Activated T-cell treated with anti-CD3 and anti-CD28 coated beads for 1 hour (primary cell): ENCODE measurements around the gene TDRD12.
"Not testable (repeated sequence)": the region's sequence is repeated elsewhere in the genome, so short reads cannot be mapped to it uniquely, and the experiment has no call there.

ENCODE experiments used
- DNase-seq: peaks from one replicate; pipeline ENCODE4 v3.0.0-alpha.2; 2020; ENCODE audit warnings: low read depth

The TDRD12 gene

DNA sequence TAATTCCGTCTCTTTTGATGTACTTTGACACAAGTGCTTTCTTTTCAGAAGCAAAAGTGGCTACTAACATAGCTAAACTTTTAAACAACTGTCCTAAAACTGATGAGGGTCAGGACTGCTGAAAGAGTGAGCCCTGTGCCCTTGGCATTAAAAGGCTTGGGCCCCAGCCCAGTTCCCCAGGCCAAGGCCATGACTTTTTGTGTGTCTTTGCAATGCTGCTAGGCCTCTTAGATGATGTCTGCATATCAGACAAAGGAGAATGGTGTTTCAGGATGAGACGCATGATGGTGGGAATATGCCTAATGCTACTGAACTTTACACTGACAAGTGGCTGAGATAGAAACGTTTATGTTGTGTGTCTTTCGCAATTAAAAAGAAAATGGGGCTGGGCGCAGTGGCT, 112.0 kb downstream of the TDRD12 start:
- DNase-seq = no peak

DNA sequence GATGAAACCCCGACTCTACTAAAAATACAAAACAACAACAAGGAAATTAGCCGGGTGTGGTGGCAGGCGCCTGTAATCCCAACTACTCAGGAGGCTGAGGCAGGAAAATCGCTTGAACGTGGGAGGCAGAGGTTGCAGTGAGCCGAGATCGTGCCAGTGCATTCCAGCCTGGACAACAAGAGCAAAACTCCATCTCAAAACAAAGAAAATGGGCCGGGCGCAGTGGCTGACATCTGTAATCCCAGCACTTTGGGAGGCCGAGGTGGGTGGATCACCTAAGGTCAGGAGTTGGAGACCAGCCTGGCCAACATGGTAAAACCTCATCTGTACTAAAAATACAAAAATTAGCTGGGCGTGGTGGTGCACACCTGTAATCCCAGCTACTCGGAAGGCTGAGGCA, 112.5 kb downstream of the TDRD12 start:
- DNase-seq = not testable (repeated sequence)

DNA sequence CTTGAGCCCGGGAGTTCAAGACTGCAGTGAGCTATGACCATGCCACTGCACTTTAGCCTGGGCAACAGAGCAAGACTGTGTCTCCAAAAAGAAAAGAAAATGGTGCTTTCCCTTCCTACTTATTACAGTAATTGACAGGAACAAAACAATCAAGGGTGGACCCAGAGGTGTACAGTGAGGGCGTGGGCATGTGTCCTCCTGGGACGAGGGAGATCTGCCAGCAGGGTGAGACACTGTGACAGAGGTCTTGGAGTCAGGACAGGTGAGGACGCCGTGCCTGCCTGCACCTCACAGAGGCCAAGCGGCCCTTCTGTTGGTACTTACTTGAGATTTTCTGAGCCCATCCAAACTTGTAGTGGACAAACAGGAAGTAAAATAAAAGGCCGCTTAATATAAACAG, 113.3 kb downstream of the TDRD12 start:
- DNase-seq = not testable (repeated sequence)

DNA sequence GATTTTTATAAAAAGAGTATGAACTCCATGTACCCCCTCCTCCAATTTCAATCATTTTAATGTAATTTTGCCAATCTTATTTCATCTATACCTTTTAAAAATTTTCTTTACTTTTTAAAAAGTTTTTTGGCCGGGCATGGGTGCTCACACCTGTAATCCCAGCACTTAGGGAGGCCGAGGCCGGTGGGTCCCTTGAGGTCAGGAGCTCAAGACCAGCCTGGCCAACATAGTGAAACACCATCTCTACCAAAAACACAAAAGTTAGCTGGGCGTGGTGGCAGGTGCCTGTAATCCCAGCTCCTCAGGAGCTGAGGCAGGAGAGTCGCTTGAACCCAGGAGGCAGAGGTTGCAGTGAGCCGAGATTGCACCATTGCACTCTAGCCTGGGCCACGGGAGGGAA, 113.8 kb downstream of the TDRD12 start:
- not testable (repeated sequence) for DNase-seq

DNA sequence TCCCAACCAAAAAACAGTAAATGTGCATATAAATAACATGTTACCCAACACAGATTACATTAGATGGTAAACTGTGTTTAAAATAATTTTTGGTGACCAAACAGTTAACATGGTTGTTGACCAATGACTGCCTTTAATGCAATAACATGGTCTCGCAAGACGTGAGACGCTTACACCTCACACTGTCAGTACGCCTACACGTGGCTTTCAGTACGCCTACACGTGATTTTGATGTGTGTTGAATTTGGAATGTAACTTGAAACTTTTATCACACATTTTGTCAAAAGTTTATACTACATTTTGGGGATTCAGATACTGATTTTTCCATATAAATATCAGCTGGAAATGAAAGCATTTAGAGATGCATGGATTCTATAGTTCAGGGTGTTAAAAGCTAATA, 118.0 kb downstream of the TDRD12 start:
- no peak for DNase-seq

DNA sequence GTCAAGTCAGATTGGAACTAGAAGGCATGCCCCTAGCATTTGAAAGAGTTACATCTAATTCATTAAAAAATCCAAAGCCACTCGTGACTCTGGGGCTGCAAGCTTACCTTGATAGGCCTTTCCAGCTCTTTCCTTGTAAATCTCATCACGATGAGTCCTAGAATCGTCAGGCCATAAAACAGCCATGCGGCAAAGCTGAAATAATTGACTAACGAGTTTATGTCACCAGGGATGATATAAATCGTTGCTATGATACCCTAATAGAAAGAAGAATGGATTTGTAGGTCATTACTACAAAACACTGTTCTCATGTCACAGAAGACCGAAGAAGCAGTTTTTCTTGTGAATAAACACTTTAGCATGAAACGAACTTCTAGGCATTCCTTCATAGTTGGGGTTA, 122.5 kb downstream of the TDRD12 start:
- no peak for DNase-seq

DNA sequence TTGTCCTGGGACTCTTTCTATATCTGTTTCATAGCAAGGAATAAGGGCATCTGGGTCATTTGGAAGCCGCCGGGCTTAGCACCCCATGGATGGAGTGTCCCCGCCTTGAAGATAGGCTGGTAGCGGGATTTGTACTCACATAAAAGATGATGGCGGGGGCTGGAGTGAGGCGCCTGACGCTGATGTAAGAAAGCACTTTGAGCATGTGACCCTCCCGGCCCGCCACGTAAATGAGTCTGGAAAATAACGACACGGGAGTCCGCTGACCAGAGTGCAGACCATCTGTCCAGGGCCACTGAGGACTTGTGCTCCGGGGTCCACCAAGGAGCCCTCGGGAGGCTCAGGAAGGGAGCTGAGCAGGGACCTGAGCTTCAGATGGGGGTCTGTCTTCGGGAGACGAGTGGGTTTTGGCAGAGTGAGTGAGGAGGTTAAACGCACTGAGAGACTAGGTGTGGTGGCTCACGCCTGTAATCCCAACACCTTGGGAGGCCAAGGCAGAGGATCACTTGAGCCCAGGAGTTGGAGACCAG, 124.2 kb downstream of the TDRD12 start:
- DNase-seq = no peak

DNA sequence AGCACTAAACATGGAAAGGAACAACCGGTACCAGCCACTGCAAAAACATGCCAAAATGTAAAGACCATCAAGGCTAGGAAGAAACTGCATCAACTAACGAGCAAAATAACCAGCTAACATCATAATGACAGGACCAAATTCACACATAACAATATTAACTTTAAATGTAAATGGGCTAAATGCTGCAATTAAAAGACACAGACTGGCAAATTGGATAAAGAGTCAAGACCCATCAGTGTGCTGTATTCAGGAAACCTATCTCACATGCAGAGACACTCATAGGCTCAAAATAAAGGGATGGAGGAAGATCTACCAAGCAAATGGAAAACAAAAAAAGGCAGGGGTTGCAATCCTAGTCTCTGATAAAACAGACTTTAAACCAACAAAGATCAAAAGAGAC, 128.5 kb downstream of the TDRD12 start:
- not testable (repeated sequence) for DNase-seq

DNA sequence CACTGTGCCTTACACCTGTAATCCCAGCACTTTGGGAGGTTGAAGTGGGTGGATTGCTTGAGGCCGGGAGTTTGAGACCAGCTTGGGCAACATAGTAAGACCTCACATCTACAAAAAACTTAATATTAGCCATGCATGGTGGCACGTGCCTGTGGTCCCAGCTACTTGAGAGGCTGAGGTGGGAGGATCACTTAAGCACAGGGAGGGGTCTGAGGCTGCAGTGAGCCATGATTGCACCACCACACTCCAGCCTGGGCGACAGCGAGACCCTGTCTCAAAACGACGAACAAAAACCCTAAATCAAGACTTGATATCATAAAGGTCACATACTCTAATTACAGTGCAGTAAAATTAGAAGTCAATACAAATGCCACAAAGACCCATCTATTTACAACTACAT, 132.6 kb downstream of the TDRD12 start:
- no peak for DNase-seq

DNA sequence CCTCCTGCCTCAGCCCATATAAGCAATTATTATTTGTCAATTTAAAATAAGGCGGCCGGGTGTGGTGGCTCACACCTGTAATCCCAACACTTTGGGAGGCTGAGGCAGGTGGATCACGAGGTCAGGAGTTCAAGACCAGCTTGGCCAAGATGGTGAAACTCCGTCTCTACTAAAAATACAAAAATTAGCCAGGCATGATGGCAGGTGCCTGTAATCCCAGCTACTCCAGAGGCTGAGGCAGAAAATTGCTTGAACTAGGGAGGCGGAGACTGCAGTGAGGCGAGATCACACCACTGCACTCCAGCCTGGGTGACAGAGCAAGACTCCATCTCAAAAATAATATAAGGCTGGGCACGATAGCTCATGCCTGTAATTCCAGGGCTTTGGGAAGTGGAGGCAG, 137.3 kb downstream of the TDRD12 start:
- DNase-seq = not testable (repeated sequence)

DNA sequence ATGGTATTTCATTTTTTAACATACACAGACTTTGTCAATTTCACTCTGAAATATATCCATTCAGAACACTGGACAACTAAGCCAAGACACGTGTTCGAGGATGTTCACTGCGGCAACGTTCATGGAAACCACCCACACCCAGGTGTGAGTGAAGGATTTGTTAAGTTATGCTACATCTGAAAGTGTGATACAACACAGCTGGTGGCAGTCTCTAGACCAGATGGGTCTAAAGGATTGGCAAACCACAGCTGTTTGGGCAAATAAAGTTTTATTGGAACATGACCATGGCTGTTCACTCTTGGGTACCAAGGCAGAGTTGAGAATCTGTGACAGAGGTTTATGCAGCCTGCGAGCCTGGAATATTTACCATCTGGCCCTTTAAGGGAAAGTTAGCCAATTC, 138.0 kb downstream of the TDRD12 start:
- no peak for DNase-seq

DNA sequence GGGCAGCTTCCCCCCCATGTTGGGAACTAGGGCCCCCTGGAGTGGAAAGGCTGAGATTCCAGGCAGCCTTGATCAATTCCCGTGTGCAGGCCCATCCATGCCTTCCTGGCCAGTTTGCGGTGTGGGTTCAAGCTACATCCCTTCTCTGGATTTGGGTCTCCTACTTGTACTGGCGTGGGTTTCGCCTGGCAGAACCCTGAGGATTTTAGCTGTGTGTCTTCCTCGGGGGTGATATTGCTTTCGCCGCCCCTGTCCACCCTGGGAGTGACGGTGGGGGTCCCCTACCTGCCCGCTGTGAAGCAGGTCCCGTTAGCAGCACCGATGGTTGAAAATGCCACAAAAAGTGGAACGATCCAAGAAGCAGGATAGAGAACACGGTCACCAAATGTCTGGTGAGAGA, 138.6 kb downstream of the TDRD12 start:
- DNase-seq = no peak

DNA sequence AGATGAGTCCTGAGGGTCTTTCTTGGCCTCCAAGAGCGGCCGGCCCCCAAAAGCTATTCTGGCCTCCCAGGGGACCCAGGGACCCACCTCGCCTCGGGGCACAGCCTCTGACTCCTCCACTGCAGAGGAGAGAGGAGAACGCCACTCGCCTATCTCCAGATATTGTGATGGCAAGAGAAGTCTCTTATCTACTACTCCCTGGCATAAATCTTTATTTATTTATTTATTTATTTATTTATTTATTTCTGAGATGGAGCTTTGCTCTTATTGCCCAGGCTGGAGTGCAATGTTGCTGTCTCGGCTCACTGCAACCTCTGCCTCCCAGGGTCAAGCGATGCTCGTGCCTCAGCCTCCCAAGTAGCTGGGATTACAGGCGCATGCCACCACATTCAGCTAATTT, 139.0 kb downstream of the TDRD12 start:
- no peak for DNase-seq

DNA sequence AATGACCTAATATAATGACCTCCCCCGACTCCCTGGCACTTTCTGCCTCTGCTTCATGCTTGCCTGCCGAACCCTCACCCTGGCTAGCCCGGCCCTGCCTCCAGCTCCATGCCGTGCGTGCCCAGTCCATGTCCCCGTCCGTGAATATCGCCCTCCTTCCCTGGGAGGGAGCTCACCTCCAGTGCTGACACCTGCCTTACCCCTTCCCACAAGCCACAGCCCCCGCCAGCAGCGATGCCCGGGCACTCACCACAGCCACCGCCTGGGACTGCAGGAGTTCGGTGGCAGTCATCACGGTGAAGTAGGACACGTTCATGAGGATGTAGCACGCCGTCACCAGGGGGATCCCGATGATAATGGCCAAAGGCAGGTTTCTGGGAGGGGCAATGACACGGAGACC, 140.0 kb downstream of the TDRD12 start:
- no peak for DNase-seq

DNA sequence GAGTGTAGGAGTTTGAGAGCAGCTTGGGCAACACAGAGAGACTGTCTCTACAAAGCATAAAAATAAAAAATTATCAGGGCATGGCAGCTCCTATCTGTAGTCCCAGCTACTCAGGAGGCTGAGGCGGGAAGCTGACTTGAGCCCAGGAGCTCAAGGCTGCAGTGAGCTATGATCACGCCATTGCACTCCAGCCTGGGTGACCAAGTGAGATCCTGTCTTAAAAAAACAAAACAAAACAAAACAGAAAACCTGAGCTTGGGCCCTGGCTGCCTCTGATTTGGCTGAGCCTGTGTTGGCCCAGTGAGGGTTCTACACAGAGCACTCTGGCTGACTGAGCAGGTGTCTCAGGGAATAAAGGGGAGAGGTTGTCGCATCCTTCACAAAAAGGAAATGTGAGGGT, 142.0 kb downstream of the TDRD12 start:
- DNase-seq = no peak

DNA sequence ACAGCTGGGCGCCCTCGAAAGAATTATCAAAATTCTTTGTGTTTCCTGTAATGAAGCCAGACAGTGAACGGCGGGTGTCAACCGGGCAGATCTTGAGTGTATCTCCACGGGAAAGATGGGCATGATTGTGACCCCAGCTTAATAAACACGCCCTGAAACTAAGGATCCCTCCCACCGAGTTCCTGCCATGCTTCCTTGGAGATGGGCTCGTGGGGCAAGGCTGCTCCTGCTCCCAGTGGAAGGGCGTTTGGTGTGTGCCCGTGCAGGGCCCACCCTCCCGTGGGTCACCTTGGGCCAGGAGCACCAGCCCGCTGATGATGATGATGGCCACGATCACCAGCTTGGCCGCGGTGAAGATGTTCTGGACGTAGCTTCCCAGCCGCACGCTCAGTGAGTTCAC, 142.6 kb downstream of the TDRD12 start:
- no peak for DNase-seq

DNA sequence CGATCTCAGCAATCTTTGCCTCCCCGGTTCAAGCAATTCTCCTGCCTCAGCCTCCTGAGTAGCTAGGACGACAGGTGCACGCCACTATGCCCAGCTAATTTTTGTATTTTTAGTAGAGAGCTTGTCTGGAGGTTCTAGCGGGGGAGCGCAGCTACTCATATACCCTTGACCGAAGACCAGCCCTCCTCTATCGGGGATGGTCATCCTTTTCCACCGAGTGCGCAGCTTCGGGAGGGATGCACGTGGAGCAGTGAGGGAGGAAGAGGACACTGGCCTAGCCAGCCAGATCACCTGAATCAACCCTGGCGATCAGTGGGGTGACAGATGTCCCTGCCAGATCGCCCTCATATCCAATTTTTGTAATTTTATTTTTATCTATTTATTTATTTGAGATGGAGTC, 143.2 kb downstream of the TDRD12 start:
- DNase-seq = no peak

DNA sequence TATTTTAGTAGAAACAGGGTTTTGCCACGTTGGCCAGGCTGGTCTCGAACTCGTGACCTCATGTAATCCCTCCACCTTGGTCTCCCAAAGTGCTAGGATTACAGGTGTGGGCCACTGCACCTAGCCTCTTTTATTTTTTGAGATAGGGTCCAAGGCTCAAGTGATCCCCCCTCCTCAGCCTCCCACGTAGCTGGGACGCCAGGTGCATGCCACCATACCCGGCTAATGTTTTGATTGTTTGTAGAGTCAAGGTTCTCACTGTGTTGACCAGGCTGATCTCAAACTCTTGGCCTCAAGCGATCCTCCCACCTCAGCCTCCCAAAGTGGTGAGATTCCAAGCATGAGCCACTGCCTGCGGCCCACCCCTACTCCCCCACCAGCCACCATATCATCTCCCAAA, 143.7 kb downstream of the TDRD12 start:
- no peak for DNase-seq

DNA sequence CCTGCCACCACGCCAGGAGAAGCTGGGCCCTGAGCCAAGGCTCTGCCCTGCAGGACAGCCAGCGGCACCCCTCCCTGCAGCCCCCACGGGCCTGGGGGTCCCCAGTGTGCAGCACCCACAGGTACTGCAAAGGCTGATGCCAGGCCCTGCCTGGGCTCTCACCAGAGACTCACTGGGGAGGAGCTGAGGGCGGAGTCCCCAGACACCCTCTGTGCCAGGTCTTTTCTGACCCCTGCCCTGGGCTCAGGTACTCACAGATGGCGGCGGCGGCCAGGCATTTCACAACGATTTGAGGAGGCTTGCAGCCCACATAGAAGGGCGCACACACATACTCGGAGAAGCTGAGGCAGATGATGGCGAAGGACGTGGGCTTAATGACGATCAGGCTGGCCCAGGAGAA, 144.3 kb downstream of the TDRD12 start:
- no peak for DNase-seq

DNA sequence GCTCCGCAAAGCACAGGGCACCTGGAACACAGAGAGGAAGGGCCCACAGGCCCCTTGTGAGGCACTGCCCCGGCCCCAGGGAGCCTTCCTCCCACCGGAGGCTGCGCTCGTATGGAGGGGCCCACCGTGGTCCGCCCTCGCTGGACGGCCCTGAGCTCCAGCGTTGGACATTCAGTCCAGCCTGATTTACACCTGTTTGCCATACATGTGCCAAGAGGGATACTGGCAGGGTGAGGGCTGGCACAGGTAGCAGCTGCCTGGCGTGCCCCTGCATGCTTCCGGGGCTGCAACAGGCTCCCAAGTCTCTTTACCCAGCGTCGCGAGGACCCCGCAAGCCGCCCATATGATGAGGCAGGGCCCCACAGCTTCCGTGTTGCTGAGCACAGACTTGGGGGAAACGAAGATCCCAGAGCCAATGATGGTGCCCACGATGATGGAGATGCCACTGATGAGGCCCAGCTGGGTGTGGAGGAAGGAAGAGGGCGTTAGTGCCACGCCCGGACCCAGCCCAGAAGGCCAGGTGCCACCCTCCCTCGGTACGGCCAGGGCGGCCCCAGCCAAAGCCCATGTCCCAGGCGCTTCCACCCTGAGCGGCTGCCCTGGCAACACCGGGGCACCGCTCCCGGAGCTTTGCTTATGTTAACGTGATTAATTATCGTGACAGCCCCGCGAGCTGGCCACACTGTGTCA, 144.9 kb downstream of the TDRD12 start:
- no peak for DNase-seq

DNA sequence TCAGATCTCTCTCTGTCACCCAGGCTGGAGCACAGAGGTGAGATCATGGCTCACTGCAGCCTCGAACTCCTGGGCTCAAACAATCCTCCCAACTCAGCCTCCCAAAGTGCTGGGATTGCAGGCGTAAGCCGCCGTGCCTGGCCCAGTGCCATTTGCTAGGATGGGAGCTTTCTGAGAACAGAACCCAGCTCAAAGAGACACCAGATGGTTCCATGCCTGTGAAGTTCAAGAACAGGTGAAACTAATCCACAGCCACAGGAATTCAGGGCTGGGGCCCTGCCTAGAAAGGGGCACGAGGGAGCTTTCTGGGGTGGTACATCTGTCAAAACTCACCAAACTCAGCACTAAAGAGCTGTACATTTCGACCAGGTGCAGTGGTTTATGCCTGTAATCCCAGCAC, 145.8 kb downstream of the TDRD12 start:
- DNase-seq = no peak

DNA sequence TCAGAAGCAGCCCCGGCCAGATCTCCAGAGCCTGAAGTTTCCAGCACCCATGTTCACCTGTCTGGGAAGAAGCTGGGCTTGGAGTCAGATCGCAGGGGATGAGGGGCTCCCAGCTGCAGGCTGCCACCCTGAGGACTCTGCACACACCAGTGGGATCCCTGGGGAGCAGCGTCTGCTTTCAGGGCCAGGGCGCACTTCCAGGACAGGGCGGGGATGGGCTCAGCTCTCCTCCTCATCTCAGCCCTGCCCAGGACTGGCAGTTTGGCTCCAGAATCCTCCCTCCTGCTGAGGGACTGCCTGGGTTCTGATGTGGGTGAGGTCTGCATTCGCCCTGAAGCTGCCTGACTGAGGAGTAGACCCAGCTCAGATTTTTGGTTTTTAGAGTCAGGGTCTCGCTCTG, 146.5 kb downstream of the TDRD12 start:
- no peak for DNase-seq

DNA sequence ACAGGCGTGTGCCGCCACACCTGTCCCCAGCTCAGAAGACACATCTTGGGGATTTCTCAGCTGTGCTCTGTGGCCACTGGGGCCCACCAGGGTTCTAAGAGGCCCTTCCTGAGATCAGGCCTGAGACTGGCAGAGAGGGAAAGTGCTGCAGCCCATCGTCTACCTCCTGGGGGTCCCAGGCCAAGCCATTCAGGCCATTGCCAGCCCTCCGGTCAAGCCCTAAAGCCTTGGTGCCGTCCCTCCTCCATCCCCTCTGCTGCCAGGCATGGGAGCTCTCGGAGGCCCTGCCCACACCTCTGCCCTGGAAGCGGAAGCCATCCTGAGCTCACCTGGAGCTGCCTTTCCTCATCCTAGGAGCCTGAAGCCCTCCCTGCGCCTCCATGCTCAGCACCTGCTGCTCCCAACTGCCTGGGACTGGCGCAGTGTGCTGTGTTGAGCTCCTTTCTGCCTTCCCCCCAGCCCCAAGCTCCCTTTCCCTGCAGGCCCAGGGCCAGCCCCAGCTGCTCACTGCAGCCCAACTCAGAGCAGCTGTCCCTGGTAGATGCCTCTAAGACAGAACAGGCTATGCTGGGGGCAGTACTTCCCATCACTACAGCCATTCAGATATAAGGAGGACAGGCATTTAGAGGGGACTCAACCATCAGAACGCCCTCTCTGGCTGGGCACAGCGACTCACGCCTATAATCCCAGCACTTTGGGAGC, 147.1 kb downstream of the TDRD12 start:
- no peak for DNase-seq

DNA sequence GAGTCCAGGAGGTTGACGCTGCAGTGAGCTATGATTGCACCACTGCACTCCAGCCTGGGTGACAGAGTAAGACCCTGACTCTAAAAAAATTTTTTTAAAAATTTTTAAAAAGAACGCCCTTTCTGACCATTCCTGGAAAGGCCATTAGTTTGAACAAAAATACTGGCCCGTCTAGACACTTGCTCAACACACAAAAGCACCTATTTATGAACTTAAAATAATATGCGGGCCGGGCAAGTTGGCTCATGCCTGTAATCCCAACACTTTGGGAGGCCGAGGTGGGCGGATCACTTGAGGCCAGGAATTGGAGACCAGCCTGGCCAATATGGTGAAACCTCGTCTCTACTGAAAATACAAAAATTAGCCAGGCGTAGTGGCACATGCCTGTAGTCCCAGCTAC, 147.9 kb downstream of the TDRD12 start:
- DNase-seq = not testable (repeated sequence)
